Body of pancreas (tissue), 4 donors: Measurements from ENCODE around the gene ZNF140. TPM values are rescaled to one million over a fixed set of nuclear protein-coding genes. Genes with fewer than 3 reads are reported as not detected.

ENCODE experiments used
- ATAC-seq: fragments of 150-250 bp; one replicate; pipeline ENCODE4 v1.9.1; 2016
- DNase-seq, 4 donors: peaks; one replicate each; pipeline ENCODE4 v3.0.0-alpha.2; 2019
- H3K27ac ChIP-seq, 4 donors: fragments of 200-600 bp; sonication (generic); 1 replicate in 3 of 4; 2 replicates in 1 of 4; pipeline versions ENCODE4 v1.5.1 to v1.6.1; 2016 to 2019; ENCODE audit warnings: mild to moderate bottlenecking in 1 of 4, mixed read lengths in 1 of 4, moderate library complexity in 1 of 4
- H3K27me3 ChIP-seq, 2 donors: fragments of 200-600 bp; sonication (generic); one replicate each; pipeline ENCODE4 v1.6.0; 2016; ENCODE audit warnings: mild to moderate bottlenecking in 1 of 2
- H3K36me3 ChIP-seq, 2 donors: fragments of 200-600 bp; sonication (generic); replicated peaks in 1 of 2; 2 replicates each; pipeline ENCODE4 v1.5.1; 2016; ENCODE audit warnings: low read depth in 2 of 2; ENCODE audit not compliant: insufficient read depth in 1 of 2
- H3K4me1 ChIP-seq: fragments of 200-600 bp; sonication (generic); one replicate; pipeline ENCODE4 v1.6.0; 2016
- H3K4me3 ChIP-seq, 2 donors: fragments of 200-600 bp; sonication (generic); 1 replicate in 1 of 2; 2 replicates in 1 of 2; pipeline ENCODE4 v1.5.1; 2016 to 2019
- H3K9me3 ChIP-seq, 3 donors: fragments of 200-600 bp; sonication (generic); 1 replicate in 2 of 3; 2 replicates in 1 of 3; pipeline ENCODE4 v1.5.1; 2016
- POLR2A ChIP-seq, 3 donors: fragments of 450-650 bp; IDR thresholded peaks; one replicate each; pipeline ENCODE4 v1.6.1; 2016; ENCODE audit warnings: antibody characterized with exemption in 3 of 3, mild to moderate bottlenecking in 2 of 3
- WGBS, 2 donors: methylation state at CpG; one replicate each; pipeline ENCODE4 v1.1.5; 2017; 5-methylcytosine and 5-hydroxymethylcytosine counted together
- intact Hi-C: fragments of 100-400 bp; cut with DNase I; formaldehyde crosslinking; loops from one replicate; pipeline ENCODE4 v1.15.1; 2023
- total RNA-seq, 2 donors: library from RNA; depleted of rRNA; stranded (reverse); fragments of >200 nt; gene quantifications; one replicate each; pipeline ENCODE4 v1.1.0, GENCODE V29; 2016
- TF ChIP-seq, protein P1 (sequence below), 7 experiments: fragments of 450-650 bp in 4 of 7; fragments of 200-600 bp in 3 of 7; sonication (generic) in 3 of 7; IDR thresholded peaks; one replicate each; pipeline ENCODE4 v1.5.1; 2016 to 2019; ENCODE audit warnings: antibody characterized with exemption in 7 of 7

The ZNF140 gene
- total RNA-seq, 2 donors from 2014 or later = 12.9 to 14.3 TPM

- H3K9me3 ChIP-seq = peaks cover 6 to 83% (median 12%) of the 10 kb centered on the region in 3 donors
- ATAC-seq (no peak), DNase-seq (no peak)
- no peak for TF ChIP-seq POLR2A (IDR thresholded peaks at IDR 0.05)
- TF ChIP-seq, protein P1, sequence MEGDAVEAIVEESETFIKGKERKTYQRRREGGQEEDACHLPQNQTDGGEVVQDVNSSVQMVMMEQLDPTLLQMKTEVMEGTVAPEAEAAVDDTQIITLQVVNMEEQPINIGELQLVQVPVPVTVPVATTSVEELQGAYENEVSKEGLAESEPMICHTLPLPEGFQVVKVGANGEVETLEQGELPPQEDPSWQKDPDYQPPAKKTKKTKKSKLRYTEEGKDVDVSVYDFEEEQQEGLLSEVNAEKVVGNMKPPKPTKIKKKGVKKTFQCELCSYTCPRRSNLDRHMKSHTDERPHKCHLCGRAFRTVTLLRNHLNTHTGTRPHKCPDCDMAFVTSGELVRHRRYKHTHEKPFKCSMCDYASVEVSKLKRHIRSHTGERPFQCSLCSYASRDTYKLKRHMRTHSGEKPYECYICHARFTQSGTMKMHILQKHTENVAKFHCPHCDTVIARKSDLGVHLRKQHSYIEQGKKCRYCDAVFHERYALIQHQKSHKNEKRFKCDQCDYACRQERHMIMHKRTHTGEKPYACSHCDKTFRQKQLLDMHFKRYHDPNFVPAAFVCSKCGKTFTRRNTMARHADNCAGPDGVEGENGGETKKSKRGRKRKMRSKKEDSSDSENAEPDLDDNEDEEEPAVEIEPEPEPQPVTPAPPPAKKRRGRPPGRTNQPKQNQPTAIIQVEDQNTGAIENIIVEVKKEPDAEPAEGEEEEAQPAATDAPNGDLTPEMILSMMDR (IDR thresholded peaks at IDR 0.05) = no peak
- intact Hi-C loops = no loop called here
- H3K27me3 ChIP-seq = no peaks in the 10 kb centered on the region
- no peaks in the 10 kb centered on the region for H3K4me1 ChIP-seq
- H3K36me3 ChIP-seq = peaks cover 12 to 30% of the 10 kb centered on the region in 2 donors
- H3K27ac ChIP-seq = no peak overlapping the region
- WGBS, 2 donors = 94 to 95% methylated on average over 3 of the region's 3 CpGs
- no peak overlapping the region for H3K4me3 ChIP-seq
Observed at GRCh38 chr12:133120385-133121191, 39.9 kb downstream of the ZNF140 start.

DNA sequence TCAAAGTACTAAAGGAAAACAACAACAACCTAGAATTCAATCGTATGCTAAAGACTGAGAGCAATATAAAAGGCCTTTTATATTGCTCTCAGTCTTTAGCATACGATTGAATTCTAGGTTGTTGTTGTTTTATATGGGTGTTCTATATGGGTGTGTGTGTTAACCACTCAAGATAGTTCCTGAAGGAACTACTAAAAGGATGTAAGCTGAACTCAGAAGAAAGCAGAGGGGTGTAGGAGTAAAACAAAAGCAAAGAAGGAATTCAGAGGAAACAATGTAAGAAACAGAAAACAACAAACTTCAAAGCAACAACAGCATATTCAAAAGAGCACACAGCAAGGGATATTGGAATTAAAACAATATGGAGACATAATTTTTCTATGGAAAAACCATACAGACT lies 44.0 kb downstream of the ZNF140 start:
- TF ChIP-seq, protein P1 (IDR thresholded peaks at IDR 0.05) = no peak
- no peak for TF ChIP-seq POLR2A (IDR thresholded peaks at IDR 0.05)
- no peak for DNase-seq
- peaks cover 2 to 71% (median 6%) of the 10 kb centered on the region in 3 donors for H3K9me3 ChIP-seq
- ATAC-seq = no peak
- peaks cover 5% of the 10 kb centered on the region for H3K4me1 ChIP-seq
- no peak overlapping the region for H3K4me3 ChIP-seq
- no peaks in the 10 kb centered on the region for H3K27me3 ChIP-seq
- 94 to 96% methylated on average over 2 of the region's 2 CpGs for WGBS, 2 donors
- H3K27ac ChIP-seq = no peak overlapping the region
- H3K36me3 ChIP-seq = peaks cover 10 to 14% of the 10 kb centered on the region in 2 donors
- intact Hi-C loops = loop anchor here (5.0 kb wide), 1 partner anchor 37 kb away; no protein-coding TSS in a partner anchor

DNA sequence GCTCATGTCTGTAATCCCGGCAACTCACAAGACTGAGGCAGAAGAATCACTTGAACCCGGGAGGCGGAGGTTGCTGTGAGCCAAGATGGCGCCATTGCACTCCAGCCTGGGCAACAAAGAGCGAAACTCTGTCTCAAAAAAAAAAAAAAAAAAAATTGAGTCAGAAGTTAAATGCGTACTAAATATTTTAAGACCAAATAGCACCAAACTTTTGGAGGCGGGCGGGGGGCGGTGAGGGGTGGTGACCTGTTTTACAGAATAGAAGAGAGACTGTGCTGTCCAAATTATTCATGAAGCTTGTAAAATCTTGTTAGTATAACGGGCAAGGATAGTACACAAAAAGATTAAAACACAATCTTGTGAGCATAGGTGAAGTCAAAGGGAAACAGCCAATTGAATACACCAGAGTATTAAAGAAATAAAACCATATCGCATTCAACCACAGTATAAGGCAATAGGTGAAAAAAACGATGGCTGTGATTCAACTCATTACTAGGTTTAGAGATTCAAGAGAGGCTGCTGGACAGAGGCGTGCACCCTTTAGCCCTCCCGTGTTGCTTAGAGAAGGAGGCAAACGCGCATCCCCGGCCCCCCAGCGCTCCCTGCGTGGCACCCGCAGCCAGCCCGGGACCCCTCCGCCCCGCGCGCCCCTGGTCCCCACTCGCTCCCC lies 48.8 kb downstream of the ZNF140 start:
- Histone ChIP-seq H3K27me3 (no peaks in the 10 kb centered on the region), H3K36me3 (no peaks in the 10 kb centered on the region), H3K9me3 (peaks cover 0 to 39% (median 0%) of the 10 kb centered on the region in 3 donors), H3K27ac (peak overlapping the region; percentile 79 to 96 (median 90)), H3K4me1 (peaks cover 12% of the 10 kb centered on the region), H3K4me3 (peak overlapping the region; percentile 62 to 87)
- DNase-seq (peak in 1 of 4 donors; percentile 22), ATAC-seq (peak; percentile 2)
- WGBS, 2 donors = 18 to 24% methylated on average over 19 to 25 of the region's 26 CpGs
- intact Hi-C loops = loop anchor here (5.0 kb wide), 1 partner anchor 42 kb away; no protein-coding TSS in a partner anchor
- TF ChIP-seq, protein P1 (IDR thresholded peaks at IDR 0.05) = no peak
- TF ChIP-seq POLR2A (IDR thresholded peaks at IDR 0.05) = no peak

DNA sequence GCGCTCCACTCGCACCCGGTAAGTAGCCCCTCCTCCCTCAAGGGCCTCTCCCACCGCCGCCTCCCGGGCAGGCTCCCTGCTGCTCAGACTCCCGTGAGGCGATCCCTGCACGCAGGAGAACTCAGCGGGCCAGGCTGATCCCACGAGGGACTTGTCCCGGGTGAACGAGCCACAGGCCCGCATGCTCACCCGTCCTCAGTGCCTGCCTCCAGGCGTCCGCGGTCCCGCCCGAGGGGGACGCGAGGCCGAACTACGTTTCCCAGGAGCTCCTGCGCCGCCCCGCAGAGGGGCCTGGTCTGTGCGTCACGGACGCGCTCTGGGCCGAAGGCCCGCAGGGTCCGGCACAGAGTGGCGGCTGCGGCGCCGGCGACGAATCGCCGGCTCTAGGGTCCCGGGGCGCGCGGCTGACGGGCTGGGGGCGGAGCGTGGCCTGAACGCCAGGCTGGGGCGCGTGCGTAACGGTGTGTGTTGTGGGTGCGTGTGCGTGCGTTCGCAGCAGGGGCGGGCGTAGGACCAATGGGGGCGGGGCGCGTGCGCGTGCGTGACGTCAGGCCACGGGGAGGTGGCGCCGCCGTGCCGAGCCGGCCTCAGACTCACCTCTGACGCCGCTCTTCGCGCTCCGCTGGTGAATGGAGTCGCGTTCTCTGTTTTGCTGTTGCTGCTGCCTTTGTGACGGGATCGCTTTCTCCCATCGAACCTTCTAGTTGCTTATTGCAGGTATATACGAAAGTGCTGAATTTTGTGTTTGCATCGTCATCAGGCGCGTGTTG lies 49.5 kb downstream of the ZNF140 start, which contains the start of the genes ZNF10 and ZNF891:
TSS of gene ZNF10 (plus strand) at position 590 of the 770 bp plus-strand sequence. CDS start 13,866 bp downstream, outside the sequence.
TSS of gene ZNF891 (minus strand) at position 237 of the 770 bp plus-strand sequence. CDS start 8,356 bp downstream, outside the sequence.
- peaks cover 0 to 38% (median 0%) of the 10 kb centered on the region in 3 donors for H3K9me3 ChIP-seq
- 0% methylated on average over 35 to 68 of the region's 87 CpGs for WGBS, 2 donors
- TF ChIP-seq, protein P1 (IDR thresholded peaks at IDR 0.05) = peak in 1 of 7 experiments; percentile 14
- TF ChIP-seq POLR2A (IDR thresholded peaks at IDR 0.05) = peak; percentile 74 to 95 (median 93)
- H3K27ac ChIP-seq = peak within 1 kb of the TSS; percentile 79 to 96 (median 90)
- no peaks in the 10 kb centered on the region for H3K27me3 ChIP-seq
- ATAC-seq = peak; percentile 97
- peak within 1 kb of the TSS; percentile 62 to 87 for H3K4me3 ChIP-seq
- H3K36me3 ChIP-seq = peaks cover 0 to 5% of the 10 kb centered on the region in 2 donors
- intact Hi-C loops = no loop called here
- peaks cover 12% of the 10 kb centered on the region for H3K4me1 ChIP-seq
- DNase-seq = peak; percentile 96 to 98 (median 98)
